Effector memory CD4-positive, alpha-beta T cell (primary cell): ENCODE results near the gene DGKI.

Source experiments
- DNase-seq, 3 donors: peaks; one replicate each; pipeline ENCODE4 v3.0.0-alpha.2; 2020
- H3K27ac ChIP-seq: 2 replicates; pipeline ENCODE4 v1.7.0; 2013; ENCODE audit warnings: mild to moderate bottlenecking, low read length, moderate library complexity; ENCODE audit not compliant: insufficient read depth, poor library complexity, severe bottlenecking
- H3K27me3 ChIP-seq: replicated peaks from 2 replicates; pipeline ENCODE4 v1.7.0; 2013; ENCODE audit warnings: mild to moderate bottlenecking, low read length; ENCODE audit not compliant: insufficient read depth, control insufficient read depth, poor library complexity, severe bottlenecking
- H3K36me3 ChIP-seq: 2 replicates; pipeline ENCODE4 v1.7.0; 2013; ENCODE audit warnings: mild to moderate bottlenecking, low read length, moderate library complexity; ENCODE audit not compliant: control insufficient read depth, insufficient read depth
- H3K4me1 ChIP-seq: 2 replicates; pipeline ENCODE4 v1.7.0; 2013; ENCODE audit warnings: low read length, mild to moderate bottlenecking; ENCODE audit not compliant: control insufficient read depth, insufficient read depth, poor library complexity, severe bottlenecking
- H3K4me3 ChIP-seq: 2 replicates; pipeline ENCODE4 v1.7.0; 2013; ENCODE audit warnings: low read length, low read depth, mild to moderate bottlenecking; ENCODE audit not compliant: insufficient read depth, poor library complexity, severe bottlenecking
- H3K9me3 ChIP-seq: 2 replicates; pipeline ENCODE4 v1.7.0; 2013; ENCODE audit warnings: mild to moderate bottlenecking, low read length, moderate library complexity; ENCODE audit not compliant: control insufficient read depth

Gene DGKI

DNA sequence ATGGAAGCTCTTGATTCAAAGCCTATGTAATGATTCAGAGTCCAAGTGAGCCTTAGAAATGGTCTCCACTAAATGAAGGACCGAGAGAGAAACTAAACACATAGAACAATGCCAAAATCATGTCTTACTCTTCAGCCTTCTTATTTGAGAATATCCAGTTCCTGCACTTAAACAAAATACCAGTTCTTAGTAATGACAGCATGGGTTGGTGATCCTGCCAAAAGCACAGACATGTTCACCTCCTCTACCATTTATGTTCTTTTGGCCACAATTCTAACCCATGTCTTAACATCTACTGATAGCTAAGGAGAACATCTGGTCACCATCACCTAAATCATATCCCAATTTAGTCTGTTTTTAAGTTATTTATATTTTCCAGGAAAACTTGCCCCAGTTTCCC, 263.6 kb downstream of the DGKI start:
- no peak overlapping the region for H3K27ac ChIP-seq
- no peak overlapping the region for H3K4me3 ChIP-seq
- no peaks in the 10 kb centered on the region for H3K27me3 ChIP-seq
- H3K36me3 ChIP-seq = no peaks in the 10 kb centered on the region
- no peaks in the 10 kb centered on the region for H3K4me1 ChIP-seq
- DNase-seq = no peak
- no peaks in the 10 kb centered on the region for H3K9me3 ChIP-seq

DNA sequence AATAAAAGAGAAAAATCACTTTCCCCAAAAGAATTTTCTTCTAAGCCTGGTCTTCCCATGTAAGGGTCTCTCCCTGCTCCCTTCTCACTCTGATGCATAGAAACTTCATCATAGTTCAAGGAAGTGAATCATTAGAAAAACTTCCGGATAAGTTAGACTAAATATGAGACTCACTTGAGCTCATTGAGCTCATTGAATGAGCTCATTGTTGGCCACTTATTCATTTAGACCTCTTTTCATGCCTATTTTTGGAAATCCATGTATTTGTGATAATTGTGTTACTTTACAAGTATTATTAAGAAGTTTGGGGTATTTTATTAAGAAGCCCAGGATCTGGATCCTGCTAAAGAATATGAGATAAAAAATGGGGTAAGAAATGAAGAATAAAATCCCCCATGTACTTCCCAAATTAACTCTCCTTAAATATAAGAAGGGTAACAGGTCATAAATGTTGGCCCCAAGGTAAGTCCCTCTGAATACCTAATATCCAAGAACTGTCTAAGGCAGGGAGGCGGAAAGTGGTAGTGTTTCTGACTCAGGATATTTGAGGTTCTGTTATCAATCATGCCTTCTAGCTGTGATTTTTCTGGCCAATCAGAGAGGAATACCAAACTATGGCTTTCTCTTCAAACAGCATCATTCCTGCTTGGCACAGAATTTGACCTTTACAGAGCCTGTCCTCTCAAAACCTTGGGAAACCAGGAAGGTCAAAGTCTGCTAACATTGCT, 266.7 kb downstream of the DGKI start:
- no peak overlapping the region for H3K4me3 ChIP-seq
- no peak for DNase-seq

DNA sequence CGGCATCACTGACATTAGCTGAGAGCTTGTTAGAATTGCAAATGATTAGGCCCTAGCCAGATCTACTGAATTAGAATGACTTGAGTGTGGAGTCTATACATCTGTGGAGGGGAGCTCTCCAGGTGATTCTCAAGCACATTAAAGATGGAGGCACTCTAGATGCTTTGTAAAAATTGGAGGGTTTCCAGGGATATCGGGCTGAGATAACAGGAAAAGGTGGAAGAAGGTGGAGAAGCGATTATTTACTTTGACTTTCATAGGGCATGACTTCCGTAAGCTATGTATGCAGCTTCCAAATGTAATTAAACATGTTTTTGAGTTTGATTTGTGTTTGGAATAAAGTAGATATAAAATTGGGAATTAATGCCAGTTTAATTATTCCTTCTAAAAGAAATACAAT, 268.2 kb downstream of the DGKI start:
- no peaks in the 10 kb centered on the region for H3K4me1 ChIP-seq
- no peaks in the 10 kb centered on the region for H3K36me3 ChIP-seq
- no peak overlapping the region for H3K4me3 ChIP-seq
- no peak overlapping the region for H3K27ac ChIP-seq
- no peaks in the 10 kb centered on the region for H3K27me3 ChIP-seq
- H3K9me3 ChIP-seq = no peaks in the 10 kb centered on the region
- DNase-seq = no peak

More for the DNA sequence above, 266.7 kb downstream of the DGKI start:
- H3K27me3 ChIP-seq = no peaks in the 10 kb centered on the region
- no peak overlapping the region for H3K27ac ChIP-seq
- H3K9me3 ChIP-seq = no peaks in the 10 kb centered on the region
- no peaks in the 10 kb centered on the region for H3K36me3 ChIP-seq
- no peaks in the 10 kb centered on the region for H3K4me1 ChIP-seq

DNA sequence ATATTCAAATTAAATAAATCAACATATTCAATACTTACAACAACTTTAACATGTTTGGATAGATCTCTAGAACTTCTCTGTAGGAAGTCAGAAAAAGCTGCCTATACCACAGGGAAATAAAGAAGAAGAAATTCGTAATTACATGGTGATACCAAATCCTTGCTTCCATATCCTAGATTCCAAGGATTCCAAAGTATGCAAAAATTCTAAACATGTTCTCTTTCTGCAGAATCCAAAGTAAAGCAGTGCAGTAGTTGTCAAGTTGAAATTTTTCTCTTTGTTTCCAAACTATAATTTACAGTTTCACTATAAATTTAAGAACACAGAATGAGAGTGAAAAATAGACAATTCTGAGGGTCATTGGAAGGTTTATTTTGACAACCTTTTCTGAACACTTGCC, 269.6 kb downstream of the DGKI start:
- Histone ChIP-seq H3K4me3 (no peak overlapping the region), H3K27ac (no peak overlapping the region), H3K9me3 (no peaks in the 10 kb centered on the region), H3K27me3 (no peaks in the 10 kb centered on the region), H3K36me3 (no peaks in the 10 kb centered on the region), H3K4me1 (no peaks in the 10 kb centered on the region)
- no peak for DNase-seq

DNA sequence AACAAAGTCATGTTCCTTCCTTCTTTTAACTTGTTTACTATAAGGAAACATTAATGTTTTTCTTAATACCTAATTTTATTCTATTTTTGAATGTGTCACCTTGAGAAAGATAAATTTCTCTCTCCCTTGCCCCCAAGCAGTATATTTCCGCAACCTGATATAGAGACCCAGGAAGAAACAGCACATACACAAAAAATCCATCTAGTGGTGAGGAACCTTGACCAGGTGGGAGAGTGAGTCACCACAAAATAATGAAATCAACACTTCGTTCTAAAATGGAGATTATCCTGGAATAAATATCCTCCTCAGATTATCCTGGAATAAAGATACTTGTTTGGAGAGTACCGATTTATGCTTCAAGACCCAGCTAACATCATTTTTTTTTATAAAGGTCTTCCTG, 270.3 kb downstream of the DGKI start:
- H3K4me1 ChIP-seq = no peaks in the 10 kb centered on the region
- H3K27ac ChIP-seq = no peak overlapping the region
- no peaks in the 10 kb centered on the region for H3K36me3 ChIP-seq
- no peaks in the 10 kb centered on the region for H3K9me3 ChIP-seq
- DNase-seq = no peak
- H3K4me3 ChIP-seq = no peak overlapping the region
- H3K27me3 ChIP-seq = no peaks in the 10 kb centered on the region

DNA sequence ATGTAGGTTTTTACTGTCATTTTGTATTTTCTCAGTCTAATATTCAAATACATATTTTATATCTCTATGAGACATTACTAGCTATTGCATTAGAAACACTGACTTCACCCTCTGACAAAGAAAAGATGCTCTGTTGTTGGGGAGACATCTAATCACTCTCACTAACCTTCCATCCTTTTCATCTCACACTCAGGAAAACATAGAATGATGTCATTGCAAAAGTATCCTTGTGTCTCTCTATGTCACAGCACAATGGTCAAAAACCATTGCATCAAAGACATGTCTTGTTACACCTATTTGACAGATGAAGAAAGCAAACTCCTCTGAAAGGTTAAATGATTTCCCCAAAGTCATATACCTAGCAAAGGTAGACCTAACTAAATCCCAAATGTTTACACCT, 272.0 kb downstream of the DGKI start:
- H3K9me3 ChIP-seq = no peaks in the 10 kb centered on the region
- no peaks in the 10 kb centered on the region for H3K27me3 ChIP-seq
- DNase-seq = no peak
- no peak overlapping the region for H3K4me3 ChIP-seq
- H3K36me3 ChIP-seq = no peaks in the 10 kb centered on the region
- no peaks in the 10 kb centered on the region for H3K4me1 ChIP-seq
- H3K27ac ChIP-seq = no peak overlapping the region

DNA sequence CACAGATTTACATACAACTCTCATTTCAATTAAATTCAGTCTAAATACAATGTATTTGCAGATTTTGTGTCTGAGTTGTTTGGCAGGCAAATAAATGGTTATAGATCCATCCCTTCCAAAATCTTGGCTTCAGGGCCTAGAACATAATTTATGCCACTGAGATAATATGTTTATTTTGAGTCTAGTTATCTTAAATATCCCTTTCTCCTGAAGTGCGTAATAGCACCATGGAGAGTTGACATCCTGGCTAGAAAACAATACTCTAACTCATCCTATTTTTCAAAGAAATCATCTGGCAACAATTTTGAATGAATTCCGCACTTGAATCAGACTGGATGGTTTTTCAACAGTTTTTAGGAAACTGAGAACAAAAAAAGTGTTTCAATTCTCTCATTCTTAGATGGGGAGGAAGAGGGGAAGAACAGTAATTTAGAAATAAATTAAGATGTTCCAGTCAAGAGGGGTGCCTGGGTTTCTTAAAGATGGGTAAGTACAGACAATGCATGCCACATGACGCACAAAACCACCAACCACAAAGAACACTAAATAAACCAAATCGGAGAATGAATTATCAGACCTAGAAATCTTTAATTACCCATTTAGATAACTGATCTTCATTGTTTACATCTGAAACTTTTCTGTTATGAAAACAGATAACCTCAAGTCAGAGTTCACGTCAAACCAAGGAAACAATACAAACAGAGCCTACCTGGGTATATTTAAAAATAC, 274.6 kb downstream of the DGKI start:
- Histone ChIP-seq H3K36me3 (no peaks in the 10 kb centered on the region), H3K9me3 (no peaks in the 10 kb centered on the region), H3K27me3 (no peaks in the 10 kb centered on the region), H3K4me1 (no peaks in the 10 kb centered on the region), H3K4me3 (no peak overlapping the region), H3K27ac (no peak overlapping the region)
- no peak for DNase-seq

DNA sequence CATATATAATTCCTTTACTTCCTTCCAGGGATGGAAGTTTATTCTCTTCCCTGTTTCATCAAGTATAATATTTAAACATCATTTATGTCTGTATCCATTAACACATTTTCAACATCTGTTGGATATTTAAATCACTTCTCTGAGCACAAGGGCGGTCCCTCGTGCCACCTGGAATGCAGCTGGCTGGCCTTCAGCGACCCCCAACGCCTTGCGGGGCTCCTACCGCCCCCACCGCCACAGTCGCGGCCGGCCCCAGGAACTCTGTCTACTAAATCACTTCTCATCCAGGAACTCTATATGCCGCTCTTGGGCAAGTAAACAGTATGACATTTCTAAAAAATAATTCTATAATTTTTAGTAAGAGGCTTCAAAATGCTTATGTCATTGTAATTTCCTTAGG, 282.1 kb downstream of the DGKI start:
- H3K36me3 ChIP-seq = no peaks in the 10 kb centered on the region
- no peak overlapping the region for H3K27ac ChIP-seq
- H3K27me3 ChIP-seq = no peaks in the 10 kb centered on the region
- no peaks in the 10 kb centered on the region for H3K4me1 ChIP-seq
- H3K9me3 ChIP-seq = no peaks in the 10 kb centered on the region
- no peak overlapping the region for H3K4me3 ChIP-seq
- no peak for DNase-seq

DNA sequence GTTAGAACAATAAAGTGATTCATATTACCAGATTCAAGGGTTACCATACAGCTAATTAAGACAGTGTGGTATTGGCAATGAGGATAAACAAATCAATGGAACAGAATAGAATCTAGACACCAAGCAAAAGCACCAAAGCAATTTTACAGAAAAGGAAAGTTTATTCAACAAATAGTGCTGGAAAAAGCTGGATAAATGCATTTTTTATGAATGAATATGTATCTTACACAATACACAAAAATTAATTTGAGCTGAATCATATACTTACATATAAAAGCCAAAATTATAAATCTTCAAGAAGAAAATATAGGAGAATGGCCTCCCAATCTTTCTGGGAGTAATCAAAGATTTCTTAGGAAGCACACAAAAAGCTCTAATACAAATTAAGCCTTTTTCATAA, 282.8 kb downstream of the DGKI start:
- Histone ChIP-seq H3K4me1 (no peaks in the 10 kb centered on the region), H3K36me3 (no peaks in the 10 kb centered on the region), H3K4me3 (no peak overlapping the region), H3K27ac (no peak overlapping the region), H3K27me3 (no peaks in the 10 kb centered on the region), H3K9me3 (no peaks in the 10 kb centered on the region)
- no peak for DNase-seq

DNA sequence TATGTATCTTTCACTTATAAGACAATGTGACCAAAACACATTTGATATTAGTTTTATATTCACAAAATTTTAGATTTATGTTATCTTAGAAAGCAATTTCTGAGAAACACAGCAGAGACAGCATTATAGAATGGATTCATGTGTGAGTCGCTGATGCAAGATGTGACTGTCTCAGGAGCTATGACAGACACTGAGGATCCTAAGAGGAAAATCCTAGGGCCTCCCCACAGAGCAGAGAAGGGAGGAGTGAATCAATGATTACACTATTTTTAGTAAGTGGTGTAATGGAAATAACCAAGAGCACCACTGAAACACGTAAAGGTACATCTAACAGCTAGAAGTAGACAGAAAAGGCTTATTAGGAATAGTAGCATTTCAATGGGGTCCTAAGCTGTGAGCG, 299.3 kb downstream of the DGKI start:
- Histone ChIP-seq H3K4me3 (no peak overlapping the region), H3K4me1 (no peaks in the 10 kb centered on the region), H3K36me3 (no peaks in the 10 kb centered on the region), H3K27ac (no peak overlapping the region), H3K9me3 (no peaks in the 10 kb centered on the region), H3K27me3 (no peaks in the 10 kb centered on the region)
- no peak for DNase-seq
